Measurements from ENCODE around the gene IL27RA. TPM values are rescaled to one million over a fixed set of nuclear protein-coding genes. Genes with fewer than 3 reads are reported as not detected.

IL27RA gene
- total RNA-seq, 1 donor from 2014 or later, result 5.0 TPM

GRCh38 chr19:14078411-14078810, 46.8 kb downstream of the IL27RA start:
- no peak for DNase-seq (ENCODE audit: low read depth, low spot score)
- Mint-ChIP-seq H3K9me3 (no peaks in the 10 kb centered on the region), H3K4me3 (peak overlapping the region; percentile 44), H3K27ac (ENCODE audit: unreplicated experiment) (no peak overlapping the region), H3K27me3 (ENCODE audit: low read depth) (peaks cover 23% of the 10 kb centered on the region), H3K36me3 (ENCODE audit: low read depth) (no peaks in the 10 kb centered on the region), H3K4me1 (peaks cover 36% of the 10 kb centered on the region)
- TF ChIP-seq CTCF (conservative IDR thresholded peaks at IDR 0.05), result no peak

- peak overlapping the region; percentile 94 for H3K4me3 Mint-ChIP-seq
- H3K27me3 Mint-ChIP-seq (ENCODE audit: low read depth), result peaks cover 4% of the 10 kb centered on the region
- no peaks in the 10 kb centered on the region for H3K36me3 Mint-ChIP-seq (ENCODE audit: low read depth)
- H3K27ac Mint-ChIP-seq (ENCODE audit: unreplicated experiment), result peak overlapping the region; percentile 98
- DNase-seq (ENCODE audit: low read depth, low spot score), result peak; percentile 100
- no peak for TF ChIP-seq CTCF (conservative IDR thresholded peaks at IDR 0.05)
- no peaks in the 10 kb centered on the region for H3K9me3 Mint-ChIP-seq
- H3K4me1 Mint-ChIP-seq, result peaks cover 22% of the 10 kb centered on the region
These were observed 49.6 kb downstream of the IL27RA start for GRCh38 chr19:14080887-14081796.

- Mint-ChIP-seq H3K4me1 (peaks cover 22% of the 10 kb centered on the region), H3K27ac (ENCODE audit: unreplicated experiment) (peak overlapping the region; percentile 98), H3K9me3 (no peaks in the 10 kb centered on the region), H3K36me3 (ENCODE audit: low read depth) (no peaks in the 10 kb centered on the region), H3K27me3 (ENCODE audit: low read depth) (peaks cover 4% of the 10 kb centered on the region), H3K4me3 (peak overlapping the region; percentile 94)
- TF ChIP-seq CTCF (conservative IDR thresholded peaks at IDR 0.05), result no peak
- DNase-seq (ENCODE audit: low read depth, low spot score), result no peak
These were observed 50.5 kb downstream of the IL27RA start for GRCh38 chr19:14081797-14082674.

GRCh38 chr19:14082675-14082960, 51.1 kb downstream of the IL27RA start:
- Mint-ChIP-seq H3K27ac (ENCODE audit: unreplicated experiment) (no peak overlapping the region), H3K9me3 (no peaks in the 10 kb centered on the region), H3K27me3 (ENCODE audit: low read depth) (peaks cover 4% of the 10 kb centered on the region), H3K4me3 (peak overlapping the region; percentile 94), H3K4me1 (peaks cover 22% of the 10 kb centered on the region), H3K36me3 (ENCODE audit: low read depth) (no peaks in the 10 kb centered on the region)
- TF ChIP-seq CTCF (conservative IDR thresholded peaks at IDR 0.05), result no peak
- DNase-seq (ENCODE audit: low read depth, low spot score), result no peak

GRCh38 chr19:14085309-14085995, 53.9 kb downstream of the IL27RA start, which contains the start of gene C19orf67:
Gene C19orf67 (minus strand): TSS chr19:14085783. CDS start chr19:14085627, 156 bp downstream.
- no peak for TF ChIP-seq CTCF (conservative IDR thresholded peaks at IDR 0.05)
- H3K27me3 Mint-ChIP-seq (ENCODE audit: low read depth), result peaks cover 7% of the 10 kb centered on the region
- no peak for DNase-seq (ENCODE audit: low read depth, low spot score)
- H3K27ac Mint-ChIP-seq (ENCODE audit: unreplicated experiment), result no peak within 1 kb of the TSS
- H3K9me3 Mint-ChIP-seq, result no peaks in the 10 kb centered on the region
- H3K4me1 Mint-ChIP-seq, result peaks cover 22% of the 10 kb centered on the region
- peaks cover 7% of the 10 kb centered on the region for H3K36me3 Mint-ChIP-seq (ENCODE audit: low read depth)
- H3K4me3 Mint-ChIP-seq, result peak within 1 kb of the TSS; percentile 81

All from neural crest cell (in vitro differentiated cells).